ENCODE data around the gene FBXW2.
"Not testable (repeated sequence)": the region's sequence is repeated elsewhere in the genome, so short reads cannot be mapped to it uniquely, and the experiment has no call there.

Gene FBXW2

DNA sequence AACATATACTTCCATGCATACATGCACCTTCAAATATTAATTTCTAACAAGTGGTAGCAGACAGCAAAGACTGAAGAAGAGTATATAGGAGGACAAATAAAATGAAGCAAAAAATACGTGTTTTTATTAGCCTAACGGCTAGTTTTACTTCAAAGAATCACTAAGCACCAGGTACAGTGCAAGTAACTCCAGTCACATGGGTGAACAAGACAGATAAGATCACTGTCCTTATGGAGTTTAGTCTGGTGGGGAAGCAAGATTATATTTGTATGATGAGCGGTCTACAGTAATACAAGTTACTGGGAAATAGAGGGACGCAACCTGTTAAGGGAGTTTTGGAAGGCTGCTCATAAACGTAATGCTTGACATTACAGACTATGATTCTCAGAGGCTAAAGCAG lies 16.0 kb downstream of the FBXW2 start:
- DNase-seq: no peak

GRCh38 chr9:120776788-120777187 lies 16.4 kb downstream of the FBXW2 start:
- DNase-seq: no peak

- no peak for DNase-seq
Observed at GRCh38 chr9:120775859-120776258, 17.4 kb downstream of the FBXW2 start.

DNA sequence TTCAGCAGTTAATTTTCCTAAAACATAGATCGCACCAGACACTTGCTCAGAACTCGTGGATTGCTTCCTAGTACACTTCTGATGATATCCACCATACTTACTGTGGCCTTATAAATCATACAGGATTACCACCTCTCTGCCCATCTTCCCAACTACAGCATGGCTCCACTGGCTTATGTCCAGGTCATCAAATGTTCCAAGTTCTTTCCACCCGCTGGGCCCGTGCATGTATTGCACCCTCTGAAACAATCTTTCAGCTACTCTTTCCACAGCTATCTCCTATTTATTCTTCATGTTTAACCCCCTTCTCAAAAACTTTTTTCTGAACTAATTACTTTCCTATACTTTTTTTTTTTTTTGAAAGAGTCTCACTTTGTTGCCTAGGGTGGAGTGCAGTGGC lies 18.5 kb downstream of the FBXW2 start:
- DNase-seq: no peak

DNA sequence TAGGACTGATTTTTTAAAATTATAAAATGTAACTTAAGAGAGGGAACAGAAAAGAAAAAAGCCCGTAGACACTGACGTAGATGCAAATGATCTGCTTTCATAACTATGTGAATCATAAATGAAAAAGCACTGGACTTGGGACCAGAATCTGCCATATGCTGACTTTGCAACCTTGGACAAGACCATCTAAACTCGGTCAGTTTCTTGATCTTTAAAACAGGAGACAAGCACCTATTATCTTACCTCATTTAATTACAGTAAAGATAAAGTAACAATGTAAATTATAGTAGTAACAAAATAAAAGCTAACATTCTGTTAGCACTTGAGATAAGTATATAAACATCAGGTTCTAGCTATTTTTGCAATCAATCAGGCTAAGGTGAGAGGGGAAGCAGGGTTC lies 20.0 kb downstream of the FBXW2 start:
- no peak for DNase-seq

GRCh38 chr9:120770931-120771330 lies 22.3 kb downstream of the FBXW2 start:
- no peak for DNase-seq

GRCh38 chr9:120768886-120769285 lies 24.3 kb downstream of the FBXW2 start:
- no peak for DNase-seq

- DNase-seq: no peak
Observed at GRCh38 chr9:120768247-120768646, 25.0 kb downstream of the FBXW2 start.

DNA sequence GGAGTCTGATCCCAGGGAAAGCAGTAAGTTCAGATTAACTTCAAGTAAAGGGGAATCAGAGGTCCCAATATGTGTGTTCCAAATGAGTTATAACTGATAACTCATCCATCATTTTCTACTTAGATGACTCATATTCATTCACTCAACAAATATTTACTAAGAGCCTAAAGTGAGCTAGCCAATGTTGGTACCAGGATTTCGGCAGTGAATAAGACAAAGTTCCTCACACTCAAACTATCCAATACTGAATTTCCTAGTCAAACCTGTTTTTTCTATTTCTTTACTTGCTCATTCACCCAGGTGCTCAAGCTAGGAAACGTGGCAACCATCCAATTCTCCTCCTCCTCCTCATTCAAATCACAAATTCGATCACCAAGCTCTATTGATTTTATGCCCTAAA lies 25.8 kb downstream of the FBXW2 start:
- no peak for DNase-seq

GRCh38 chr9:120765910-120766425 lies 27.2 kb downstream of the FBXW2 start:
- no peak for DNase-seq

- no peak for DNase-seq
Observed at GRCh38 chr9:120764476-120764875, 28.7 kb downstream of the FBXW2 start.

DNA sequence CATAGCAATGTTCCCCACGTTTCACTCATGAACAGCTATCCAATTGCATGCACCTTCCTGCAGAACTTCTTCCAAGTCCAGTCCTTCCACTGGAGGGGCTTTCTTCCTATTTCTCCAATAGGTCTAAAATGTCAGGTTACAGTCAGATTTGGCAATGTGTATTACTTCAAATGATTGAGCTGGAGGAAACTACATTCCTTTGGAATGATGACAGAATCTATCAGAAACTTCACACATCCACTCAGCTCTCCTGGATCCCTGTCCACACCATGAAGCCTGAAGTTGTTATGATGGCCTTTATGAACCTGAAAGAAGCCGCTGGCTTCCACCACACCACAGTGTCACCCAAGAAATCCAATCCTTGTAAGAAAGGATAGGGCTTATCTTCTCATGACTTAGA lies 32.2 kb downstream of the FBXW2 start:
- DNase-seq: no peak

DNA sequence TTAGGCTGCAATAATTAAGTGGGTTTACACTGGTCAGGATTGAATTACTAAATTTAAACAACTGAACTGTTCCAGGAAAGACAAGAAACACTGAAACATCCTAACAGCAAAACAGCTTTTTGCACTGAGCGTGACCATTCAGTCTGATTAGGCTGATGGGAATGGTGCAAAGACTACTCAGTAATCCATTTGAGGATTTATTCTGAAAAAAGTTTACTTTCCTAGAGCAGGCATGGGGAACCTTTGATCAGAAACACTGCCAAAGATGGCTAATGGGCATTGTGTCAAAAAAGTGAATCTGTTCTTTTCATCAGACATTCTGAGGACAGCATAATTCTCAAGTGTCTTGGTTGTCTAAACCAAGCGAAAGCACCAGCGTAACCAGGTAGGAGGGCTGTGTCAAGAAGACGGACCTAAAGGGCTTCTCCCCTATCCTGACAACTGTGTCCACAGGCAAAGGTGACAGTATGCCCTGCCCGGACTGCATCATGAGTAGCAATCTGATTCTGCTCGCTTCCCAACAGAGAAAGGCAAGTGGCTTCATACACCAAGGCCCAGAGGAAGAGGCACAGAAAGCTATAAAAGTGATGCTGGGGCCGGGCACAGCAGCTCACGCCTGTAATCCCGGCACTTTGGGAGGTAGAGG lies 33.3 kb downstream of the FBXW2 start:
- no peak for DNase-seq

DNA sequence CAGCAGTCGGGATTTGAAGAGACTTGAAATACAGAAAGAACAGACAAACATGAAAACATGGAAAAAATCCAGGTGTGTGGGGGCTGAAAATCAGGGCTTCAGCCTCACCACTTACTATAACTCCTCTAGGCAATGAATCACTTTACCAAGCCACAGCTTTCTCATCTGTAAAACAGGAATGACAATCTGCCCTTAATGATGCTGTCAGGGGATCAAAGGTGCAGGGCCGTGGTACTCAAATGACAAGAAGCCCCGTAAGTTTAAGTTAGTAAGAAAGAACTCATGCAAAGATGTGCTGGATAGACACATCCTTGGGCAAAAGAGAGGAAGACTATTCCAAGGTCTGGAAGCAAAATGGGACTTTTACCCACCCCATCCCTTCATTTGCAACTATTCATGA lies 34.7 kb downstream of the FBXW2 start:
- no peak for DNase-seq

GRCh38 chr9:120757026-120757913 lies 35.9 kb downstream of the FBXW2 start:
- DNase-seq: no peak

- no peak for DNase-seq
Observed at GRCh38 chr9:120756531-120756930, 36.7 kb downstream of the FBXW2 start.

- DNase-seq: peak; percentile 41 to 44
Observed at GRCh38 chr9:120755810-120756434, 37.3 kb downstream of the FBXW2 start.

DNA sequence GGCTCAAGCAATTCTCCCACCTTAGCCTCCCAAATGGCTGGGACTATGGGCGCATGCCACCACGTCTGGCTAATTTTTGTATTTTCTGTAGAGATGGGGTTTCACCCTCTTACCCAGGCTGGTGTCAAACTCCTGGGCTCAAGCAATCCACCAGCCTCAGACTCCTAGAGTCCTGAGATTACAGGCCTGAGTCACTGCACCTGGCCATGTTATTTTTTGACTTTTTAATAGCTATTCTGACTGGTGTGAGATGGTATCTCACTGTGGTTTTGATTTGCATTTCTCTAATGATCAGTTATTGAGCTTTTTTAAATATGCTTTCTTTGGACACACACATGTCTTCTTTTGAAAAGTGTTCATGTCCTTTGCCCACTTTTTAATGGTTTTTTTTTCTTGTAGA lies 38.2 kb downstream of the FBXW2 start:
- DNase-seq: no peak

GRCh38 chr9:120750421-120750820 lies 42.8 kb downstream of the FBXW2 start:
- DNase-seq: no peak

- DNase-seq: not testable (repeated sequence)
Observed at GRCh38 chr9:120746366-120746765, 46.9 kb downstream of the FBXW2 start.

GRCh38 chr9:120745278-120745677 lies 47.9 kb downstream of the FBXW2 start:
- no peak for DNase-seq

- DNase-seq: peak; percentile 17 to 55
Observed at GRCh38 chr9:120742951-120743416, 50.2 kb downstream of the FBXW2 start.

DNA sequence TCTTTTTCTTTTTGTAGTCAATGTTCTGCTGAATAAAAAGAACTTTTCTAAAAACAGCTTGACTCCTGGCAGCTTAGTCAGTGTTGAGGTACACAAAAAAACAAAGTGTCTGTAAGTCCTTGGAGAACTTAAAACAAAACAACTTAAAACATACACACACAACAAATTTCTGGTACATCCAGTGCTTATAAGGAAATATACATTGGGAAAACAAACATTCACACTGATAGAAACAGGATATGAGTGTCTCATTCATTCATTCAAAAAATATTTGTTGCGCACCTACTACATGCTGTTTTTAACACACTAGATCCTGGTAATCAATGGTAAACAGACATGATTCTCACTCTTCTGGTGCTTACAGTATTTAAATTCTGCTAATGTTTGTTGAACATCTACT lies 51.5 kb downstream of the FBXW2 start:
- no peak for DNase-seq

DNA sequence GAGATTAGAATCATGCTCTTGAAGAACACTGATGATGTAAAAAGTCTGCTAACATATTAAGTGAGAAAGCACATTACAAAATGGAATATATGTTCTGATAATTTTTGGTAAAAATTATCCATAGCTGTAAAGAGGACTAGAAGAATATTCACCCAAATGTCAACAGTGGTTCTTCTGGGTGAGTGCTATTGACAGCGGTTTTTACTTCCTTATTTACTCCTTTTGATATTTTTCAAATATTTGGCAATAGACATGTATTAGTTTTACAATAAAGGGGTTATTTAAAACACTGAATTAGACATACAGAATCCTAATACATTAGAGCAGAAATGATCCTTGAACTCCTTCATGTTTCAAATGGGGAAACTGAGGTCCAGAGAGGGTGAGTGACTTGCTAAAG lies 52.0 kb downstream of the FBXW2 start:
- no peak for DNase-seq

All from NCI-H2081 (cell line).